Central memory CD4-positive, alpha-beta T cell (primary cell): ENCODE measurements around the gene MICU2.
A peak's percentile ranks its signal among the peaks of the same experiment; 100 is the strongest.

Source experiments
- DNase-seq: peaks from one replicate; pipeline ENCODE4 v3.0.0; 2022
- total RNA-seq, 3 experiments: gene quantifications; one replicate each; lab custom pipeline; 2026; lab: John Stamatoyannopoulos, UW

The MICU2 gene
- 48.8 to 82.7 (median 66.4) reads per million in 3 experiments for total RNA-seq

GRCh38 chr13:21603531-21604448 lies at the start of gene MICU2:
Gene MICU2, minus strand, starts transcription at chr13:21604170. Its CDS starts 22 bp downstream, at chr13:21604148.
- DNase-seq, result peak; percentile 96

GRCh38 chr13:21641629-21642028 lies 37.7 kb upstream of the MICU2 start:
- no peak for DNase-seq

- no peak for DNase-seq
Observed at GRCh38 chr13:21639561-21639960, 35.6 kb upstream of the MICU2 start.

- peak; percentile 28 for DNase-seq
Observed at GRCh38 chr13:21638319-21639282, 34.6 kb upstream of the MICU2 start.

- no peak for DNase-seq
Observed at GRCh38 chr13:21637296-21637695, 33.3 kb upstream of the MICU2 start.

GRCh38 chr13:21636656-21637055 lies 32.7 kb upstream of the MICU2 start:
- no peak for DNase-seq

GRCh38 chr13:21632196-21632595 lies 28.2 kb upstream of the MICU2 start:
- no peak for DNase-seq

- no peak for DNase-seq
Observed at GRCh38 chr13:21625366-21625765, 21.4 kb upstream of the MICU2 start.

- no peak for DNase-seq
Observed at GRCh38 chr13:21620861-21621260, 16.9 kb upstream of the MICU2 start.

GRCh38 chr13:21619633-21620220 lies 15.8 kb upstream of the MICU2 start:
- no peak for DNase-seq

- DNase-seq, result no peak
Observed at GRCh38 chr13:21616880-21617279, 12.9 kb upstream of the MICU2 start.

- DNase-seq, result no peak
Observed at GRCh38 chr13:21616205-21616866, 12.4 kb upstream of the MICU2 start.

GRCh38 chr13:21615427-21615826 lies 11.5 kb upstream of the MICU2 start:
- no peak for DNase-seq

GRCh38 chr13:21613791-21614190 lies 9.8 kb upstream of the MICU2 start:
- no peak for DNase-seq

- no peak for DNase-seq
Observed at GRCh38 chr13:21611385-21611784, 7.4 kb upstream of the MICU2 start.

GRCh38 chr13:21610687-21611086 lies 6.7 kb upstream of the MICU2 start:
- DNase-seq, result no peak

GRCh38 chr13:21608961-21609360 lies 5.0 kb upstream of the MICU2 start:
- DNase-seq, result no peak

GRCh38 chr13:21606796-21607195 lies 2.8 kb upstream of the MICU2 start:
- no peak for DNase-seq

- DNase-seq, result no peak
Observed at GRCh38 chr13:21606251-21606650, 2.3 kb upstream of the MICU2 start.

GRCh38 chr13:21596722-21597121 lies 7.2 kb downstream of the MICU2 start:
- no peak for DNase-seq

GRCh38 chr13:21595546-21595822 lies 8.5 kb downstream of the MICU2 start:
- no peak for DNase-seq

- DNase-seq, result no peak
Observed at GRCh38 chr13:21594715-21595545, 9.0 kb downstream of the MICU2 start.
